Parathyroid adenoma (tissue), 2 donors: ENCODE results near the gene POLD2.

Experiments used
- H2AFZ ChIP-seq: fragments of 300-600 bp; sonication (generic); one replicate; pipeline ENCODE4 v1.7.0; 2017; ENCODE audit warnings: antibody characterized with exemption, mild to moderate bottlenecking
- H3K27ac ChIP-seq: fragments of 300-600 bp; sonication (generic); one replicate; pipeline ENCODE4 v1.7.0; 2017
- H3K27me3 ChIP-seq: fragments of 300-600 bp; sonication (generic); one replicate; pipeline ENCODE4 v1.7.0; 2017; ENCODE audit warnings: low read length; ENCODE audit not compliant: control insufficient read depth, insufficient read depth
- H3K36me3 ChIP-seq: fragments of 300-600 bp; sonication (generic); one replicate; pipeline ENCODE4 v1.7.0; 2017; ENCODE audit warnings: low read length; ENCODE audit not compliant: control insufficient read depth, insufficient read depth
- H3K4me1 ChIP-seq: fragments of 300-600 bp; sonication (generic); one replicate; pipeline ENCODE4 v1.7.0; 2017; ENCODE audit warnings: control low read depth
- H3K4me2 ChIP-seq: fragments of 300-600 bp; sonication (generic); one replicate; pipeline ENCODE4 v1.7.0; 2017; ENCODE audit warnings: low read length
- H3K4me3 ChIP-seq: fragments of 300-600 bp; sonication (generic); one replicate; pipeline ENCODE4 v1.7.0; 2017; ENCODE audit warnings: low read depth, low read length
- H3K79me2 ChIP-seq: fragments of 300-600 bp; sonication (generic); one replicate; pipeline ENCODE4 v1.7.0; 2017; ENCODE audit warnings: control low read depth
- H3K9ac ChIP-seq: fragments of 300-600 bp; sonication (generic); one replicate; pipeline ENCODE4 v1.7.0; 2017; ENCODE audit warnings: mild to moderate bottlenecking
- H3K9me3 ChIP-seq: fragments of 300-600 bp; sonication (generic); one replicate; pipeline ENCODE4 v1.7.0; 2017; ENCODE audit warnings: low read length; ENCODE audit not compliant: control insufficient read depth
- CTCF ChIP-seq: fragments of 300-600 bp; sonication (generic); IDR thresholded peaks from one replicate; pipeline ENCODE4 v1.7.0; 2017; ENCODE audit warnings: antibody characterized with exemption, mild to moderate bottlenecking
- donor health status: primary hyperparathyroidism.

POLD2 gene

DNA sequence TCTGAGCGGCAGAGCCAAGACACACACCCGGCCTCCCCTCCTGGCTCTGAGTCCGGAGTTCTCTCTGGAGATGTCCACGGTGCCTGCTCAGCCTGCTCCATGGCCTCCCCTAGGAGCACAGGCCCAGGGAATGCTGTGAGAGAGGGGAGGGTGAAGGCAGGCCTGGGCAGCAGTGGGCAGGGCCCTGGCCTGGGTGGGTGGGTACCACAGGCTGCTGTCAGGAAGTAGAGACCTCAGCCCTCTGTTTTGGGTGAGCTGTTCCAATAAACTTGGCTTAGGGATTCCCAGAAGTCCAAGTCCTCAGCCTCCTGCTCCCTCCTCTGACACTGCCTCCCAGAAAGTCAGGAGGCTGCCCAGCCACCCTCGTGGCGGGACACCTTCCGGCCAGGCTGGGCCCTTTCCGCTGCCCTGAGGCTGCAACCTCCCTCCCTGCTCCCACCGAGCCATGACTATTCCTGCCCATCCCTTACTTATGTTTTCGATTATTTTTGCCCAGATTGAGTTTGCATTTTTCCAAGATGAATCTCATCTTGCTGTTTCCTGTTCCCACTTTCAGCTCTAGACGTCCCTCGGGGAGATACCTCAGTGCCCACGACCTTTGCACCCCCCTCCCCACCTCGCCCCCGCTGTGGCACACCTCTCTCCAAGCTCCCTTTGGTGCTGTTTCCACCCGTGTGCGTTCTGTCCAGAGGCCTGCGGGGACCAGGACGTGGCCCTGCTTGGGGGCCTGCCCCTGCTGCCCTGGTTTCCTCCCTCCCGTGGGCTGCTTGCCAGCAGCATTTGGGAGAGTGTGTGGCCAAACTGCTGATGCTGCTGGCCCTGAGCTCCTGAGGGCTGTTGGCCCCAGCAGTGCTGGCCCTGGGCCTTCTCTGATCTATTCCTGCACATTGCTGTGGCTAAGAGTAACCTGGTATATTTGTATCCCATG lies 35.2 kb downstream of the POLD2 start:
- TF ChIP-seq CTCF: no peak
- Histone ChIP-seq H3K36me3 (no peaks in the 10 kb centered on the region), H2AFZ (no peak overlapping the region), H3K79me2 (no peaks in the 10 kb centered on the region), H3K4me2 (no peak overlapping the region), H3K27ac (peak overlapping the region; percentile 24), H3K9me3 (no peaks in the 10 kb centered on the region), H3K4me3 (no peak overlapping the region), H3K9ac (no peak overlapping the region), H3K4me1 (no peaks in the 10 kb centered on the region), H3K27me3 (no peaks in the 10 kb centered on the region)

- Histone ChIP-seq H3K4me2 (no peak overlapping the region), H3K4me3 (no peak overlapping the region), H2AFZ (no peak overlapping the region), H3K27me3 (no peaks in the 10 kb centered on the region), H3K36me3 (no peaks in the 10 kb centered on the region), H3K79me2 (no peaks in the 10 kb centered on the region), H3K27ac (no peak overlapping the region), H3K9me3 (no peaks in the 10 kb centered on the region), H3K9ac (no peak overlapping the region), H3K4me1 (no peaks in the 10 kb centered on the region)
- no peak for TF ChIP-seq CTCF
Observed at GRCh38 chr7:44086627-44087026, 36.7 kb downstream of the POLD2 start.

- H3K27ac ChIP-seq: no peak overlapping the region
- no peaks in the 10 kb centered on the region for H3K27me3 ChIP-seq
- no peak overlapping the region for H3K4me3 ChIP-seq
- no peak overlapping the region for H3K9ac ChIP-seq
- no peak overlapping the region for H3K4me2 ChIP-seq
- no peak for TF ChIP-seq CTCF
- H3K79me2 ChIP-seq: no peaks in the 10 kb centered on the region
- no peaks in the 10 kb centered on the region for H3K36me3 ChIP-seq
- H2AFZ ChIP-seq: no peak overlapping the region
- no peaks in the 10 kb centered on the region for H3K4me1 ChIP-seq
- H3K9me3 ChIP-seq: no peaks in the 10 kb centered on the region
Observed at GRCh38 chr7:44085546-44085945, 37.8 kb downstream of the POLD2 start.

DNA sequence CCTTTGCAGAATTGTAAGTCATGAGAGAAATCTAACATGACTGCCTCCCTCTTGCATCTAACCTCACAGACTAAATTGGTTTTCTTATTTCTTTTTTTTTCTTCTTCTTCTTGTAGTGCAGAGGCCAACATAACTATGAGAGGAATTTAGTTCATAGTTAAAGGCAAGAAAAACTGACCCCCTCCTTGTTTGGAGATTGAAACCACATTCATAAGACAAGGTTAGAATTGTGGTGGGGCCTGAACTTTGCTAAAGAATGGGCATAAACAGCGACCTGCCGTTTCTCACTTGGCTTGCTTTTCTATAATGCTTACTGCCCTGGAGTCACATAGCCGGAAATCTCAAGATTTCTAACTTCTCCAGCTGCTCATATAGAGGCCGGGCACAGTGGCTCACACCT lies 38.6 kb downstream of the POLD2 start:
- no peak for TF ChIP-seq CTCF
- Histone ChIP-seq H3K9me3 (no peaks in the 10 kb centered on the region), H3K27me3 (no peaks in the 10 kb centered on the region), H3K36me3 (no peaks in the 10 kb centered on the region), H3K4me3 (no peak overlapping the region), H3K79me2 (no peaks in the 10 kb centered on the region), H2AFZ (no peak overlapping the region), H3K27ac (no peak overlapping the region), H3K4me1 (no peaks in the 10 kb centered on the region), H3K4me2 (no peak overlapping the region), H3K9ac (no peak overlapping the region)

DNA sequence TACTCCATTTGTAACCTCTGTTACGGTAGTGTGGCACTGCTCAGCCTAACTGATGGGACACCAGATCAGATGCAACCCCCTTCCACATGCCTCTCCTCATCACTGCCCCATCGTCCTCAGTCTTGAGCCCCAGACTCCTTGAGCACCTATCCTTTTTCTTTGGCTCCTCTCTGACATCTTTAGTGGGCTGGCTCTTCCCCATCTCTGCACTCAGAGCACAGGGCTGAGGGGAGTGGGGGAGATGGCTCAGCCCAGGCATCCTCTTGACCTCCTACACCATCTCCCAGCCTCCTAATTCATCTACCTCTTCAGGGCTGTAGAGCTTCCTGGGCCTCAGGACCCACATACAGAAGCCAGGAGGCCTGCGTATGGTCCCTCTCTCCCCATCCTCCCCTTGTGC lies 39.6 kb downstream of the POLD2 start:
- no peak overlapping the region for H3K9ac ChIP-seq
- no peaks in the 10 kb centered on the region for H3K79me2 ChIP-seq
- TF ChIP-seq CTCF: no peak
- no peaks in the 10 kb centered on the region for H3K36me3 ChIP-seq
- H3K27ac ChIP-seq: no peak overlapping the region
- no peaks in the 10 kb centered on the region for H3K4me1 ChIP-seq
- H3K9me3 ChIP-seq: no peaks in the 10 kb centered on the region
- no peak overlapping the region for H2AFZ ChIP-seq
- no peaks in the 10 kb centered on the region for H3K27me3 ChIP-seq
- H3K4me3 ChIP-seq: no peak overlapping the region
- no peak overlapping the region for H3K4me2 ChIP-seq
